Measurements from ENCODE around the gene ADGRL1.

DNA sequence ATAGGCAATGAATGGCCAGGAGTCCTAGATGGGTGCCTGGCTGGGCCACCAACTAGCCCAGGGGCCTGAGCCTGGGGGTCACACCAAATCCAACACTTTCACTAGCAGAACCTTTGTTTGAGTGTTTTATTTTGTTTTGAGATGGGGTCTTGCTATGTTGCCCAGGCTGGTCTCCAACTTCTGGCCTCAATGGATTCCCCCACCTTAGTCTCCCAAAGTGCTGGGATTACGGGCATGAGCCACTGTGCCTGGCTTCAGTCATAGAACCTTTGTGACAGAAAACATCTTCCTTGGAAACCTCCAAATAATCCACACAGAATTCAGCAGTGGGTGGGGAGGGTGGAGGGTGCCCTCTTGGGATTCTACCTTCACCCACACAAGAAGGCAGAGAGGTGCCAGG is 94.5 kb downstream of the ADGRL1 start:
- no peak for TF ChIP-seq POLR2A (IDR thresholded peaks at IDR 0.05)
- no peak for TF ChIP-seq CTCF (IDR thresholded peaks at IDR 0.05)
- TF ChIP-seq EP300 (IDR thresholded peaks at IDR 0.05), result no peak
- TF ChIP-seq POLR2AphosphoS5 (IDR thresholded peaks at IDR 0.05), result no peak

Measured in stomach (tissue), 4 donors.